ENCODE results near the gene ABCD4. TPM values are rescaled to one million over a fixed set of nuclear protein-coding genes. Genes with fewer than 3 reads are reported as not detected.

ABCD4 gene
- polyA plus RNA-seq, 1 experiment = 12.4 TPM

DNA sequence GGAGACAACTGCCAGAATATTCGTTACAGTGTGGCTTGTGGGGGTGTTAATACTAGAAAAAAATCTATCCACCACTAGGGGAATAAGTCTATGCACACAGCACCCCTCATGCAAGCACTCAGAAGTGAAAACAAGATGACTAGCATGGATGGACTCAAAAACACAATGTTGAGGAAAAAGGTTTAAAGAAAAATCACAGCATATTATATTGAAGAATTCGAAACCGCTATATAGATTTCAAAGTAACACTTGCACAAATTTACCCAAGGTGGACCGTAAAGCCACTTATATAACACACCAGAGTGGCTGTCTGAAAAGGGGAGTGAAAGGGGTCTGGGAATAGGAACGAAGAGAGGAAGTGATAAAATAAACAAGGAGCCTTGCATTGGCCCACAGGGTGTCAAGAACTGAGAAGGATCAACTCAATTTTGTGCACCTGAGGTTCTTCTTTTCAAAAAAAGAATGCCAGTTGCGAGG, 544 bp downstream of the ABCD4 start:
- CTCF ChIA-PET = interaction anchor here (0.7 to 4.3 kb wide), 12 partner anchors 8 to 200 kb away, joined by 3 to 16 read pairs (median 4); no protein-coding TSS in a partner anchor
- H3K4me3 ChIP-seq (ENCODE audit: low read depth, low read length) = peak overlapping the region; percentile 91
- no peak for DNase-seq (ENCODE audit: low read depth)
- POLR2A ChIA-PET = interaction anchor here (0.8 kb wide), 1 partner anchor 1278 kb away, joined by 3 read pairs; no protein-coding TSS in a partner anchor
- TF ChIP-seq, protein P1, sequence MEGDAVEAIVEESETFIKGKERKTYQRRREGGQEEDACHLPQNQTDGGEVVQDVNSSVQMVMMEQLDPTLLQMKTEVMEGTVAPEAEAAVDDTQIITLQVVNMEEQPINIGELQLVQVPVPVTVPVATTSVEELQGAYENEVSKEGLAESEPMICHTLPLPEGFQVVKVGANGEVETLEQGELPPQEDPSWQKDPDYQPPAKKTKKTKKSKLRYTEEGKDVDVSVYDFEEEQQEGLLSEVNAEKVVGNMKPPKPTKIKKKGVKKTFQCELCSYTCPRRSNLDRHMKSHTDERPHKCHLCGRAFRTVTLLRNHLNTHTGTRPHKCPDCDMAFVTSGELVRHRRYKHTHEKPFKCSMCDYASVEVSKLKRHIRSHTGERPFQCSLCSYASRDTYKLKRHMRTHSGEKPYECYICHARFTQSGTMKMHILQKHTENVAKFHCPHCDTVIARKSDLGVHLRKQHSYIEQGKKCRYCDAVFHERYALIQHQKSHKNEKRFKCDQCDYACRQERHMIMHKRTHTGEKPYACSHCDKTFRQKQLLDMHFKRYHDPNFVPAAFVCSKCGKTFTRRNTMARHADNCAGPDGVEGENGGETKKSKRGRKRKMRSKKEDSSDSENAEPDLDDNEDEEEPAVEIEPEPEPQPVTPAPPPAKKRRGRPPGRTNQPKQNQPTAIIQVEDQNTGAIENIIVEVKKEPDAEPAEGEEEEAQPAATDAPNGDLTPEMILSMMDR (IDR thresholded peaks at IDR 0.05; ENCODE audit: insufficient read depth, low read depth, low read length) = peak; percentile 61
- peaks cover 6% of the 10 kb centered on the region for H3K36me3 ChIP-seq (ENCODE audit: control insufficient read depth, insufficient read depth, low read length)
- H3K27me3 ChIP-seq (ENCODE audit: control insufficient read depth, insufficient read depth, low read length) = no peaks in the 10 kb centered on the region

DNA sequence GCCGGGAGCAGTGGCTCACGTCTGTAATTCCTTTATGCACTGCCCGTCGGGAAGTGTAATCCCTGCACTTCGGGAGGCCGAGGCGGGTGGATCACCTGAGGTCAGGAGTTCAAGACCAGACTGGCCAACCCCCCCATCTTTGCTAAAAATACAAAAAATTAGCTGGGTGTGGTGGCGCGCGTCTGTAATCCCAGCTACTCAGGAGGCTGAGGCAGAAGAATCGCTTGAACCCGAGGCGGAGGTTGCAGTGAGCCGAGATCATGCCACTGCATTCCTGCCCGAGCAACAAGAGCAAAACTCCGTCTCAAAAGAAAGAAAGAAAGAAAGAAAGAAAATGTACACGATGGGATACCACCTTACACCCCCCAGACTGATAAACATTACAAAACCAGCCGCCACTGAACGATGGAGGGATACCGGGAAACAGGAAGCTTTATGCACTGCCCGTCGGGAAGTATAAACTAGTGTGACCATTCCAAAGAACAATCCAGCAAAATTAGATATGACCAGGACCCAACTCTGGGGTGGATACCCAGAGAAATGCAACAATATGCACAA, 1.1 kb downstream of the ABCD4 start:
- H3K4me3 ChIP-seq (ENCODE audit: low read depth, low read length) = peak overlapping the region; percentile 91
- ChIA-PET POLR2A (no interaction called here), CTCF (interaction anchor here (1.2 to 4.3 kb wide), 4 partner anchors 11 to 199 kb away, joined by 3 to 16 read pairs (median 4); no protein-coding TSS in a partner anchor)
- H3K36me3 ChIP-seq (ENCODE audit: control insufficient read depth, insufficient read depth, low read length) = peaks cover 6% of the 10 kb centered on the region
- DNase-seq (ENCODE audit: low read depth) = no peak
- TF ChIP-seq, protein P1 (IDR thresholded peaks at IDR 0.05; ENCODE audit: insufficient read depth, low read depth, low read length) = no peak
- H3K27me3 ChIP-seq (ENCODE audit: control insufficient read depth, insufficient read depth, low read length) = no peaks in the 10 kb centered on the region

DNA sequence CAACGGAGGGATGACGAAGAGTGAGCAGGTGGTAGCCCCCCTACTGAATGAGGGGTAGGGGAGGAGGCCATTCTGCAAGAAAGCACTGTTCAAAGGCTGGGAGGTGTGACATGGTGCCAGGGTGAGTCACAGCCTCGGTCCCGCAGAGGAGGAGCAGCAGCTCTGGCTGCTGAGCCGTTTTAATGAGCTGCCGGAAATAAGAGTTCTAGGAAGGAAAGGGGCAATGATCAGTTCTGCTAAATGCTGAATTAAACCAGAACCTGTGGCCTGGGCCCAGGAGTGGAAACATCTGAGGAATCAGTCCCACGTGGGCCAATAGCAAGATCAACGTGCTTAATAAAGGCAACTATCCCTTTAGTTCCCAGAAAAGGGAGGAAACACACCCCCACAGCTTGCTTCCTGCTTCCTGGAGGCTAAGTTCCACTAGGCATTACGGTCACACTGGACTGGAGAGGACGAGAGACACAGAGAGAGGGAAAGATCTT, 3.6 kb downstream of the ABCD4 start:
- Histone ChIP-seq H3K36me3 (ENCODE audit: control insufficient read depth, insufficient read depth, low read length) (peaks cover 10% of the 10 kb centered on the region), H3K27me3 (ENCODE audit: control insufficient read depth, insufficient read depth, low read length) (no peaks in the 10 kb centered on the region), H3K4me3 (ENCODE audit: low read depth, low read length) (no peak overlapping the region)
- ChIA-PET CTCF (interaction anchor here (1.5 kb wide), 1 partner anchor 10 kb away, joined by 3 read pairs; no protein-coding TSS in a partner anchor), POLR2A (no interaction called here)
- TF ChIP-seq, protein P1 (IDR thresholded peaks at IDR 0.05; ENCODE audit: insufficient read depth, low read depth, low read length) = no peak
- DNase-seq (ENCODE audit: low read depth) = no peak

DNA sequence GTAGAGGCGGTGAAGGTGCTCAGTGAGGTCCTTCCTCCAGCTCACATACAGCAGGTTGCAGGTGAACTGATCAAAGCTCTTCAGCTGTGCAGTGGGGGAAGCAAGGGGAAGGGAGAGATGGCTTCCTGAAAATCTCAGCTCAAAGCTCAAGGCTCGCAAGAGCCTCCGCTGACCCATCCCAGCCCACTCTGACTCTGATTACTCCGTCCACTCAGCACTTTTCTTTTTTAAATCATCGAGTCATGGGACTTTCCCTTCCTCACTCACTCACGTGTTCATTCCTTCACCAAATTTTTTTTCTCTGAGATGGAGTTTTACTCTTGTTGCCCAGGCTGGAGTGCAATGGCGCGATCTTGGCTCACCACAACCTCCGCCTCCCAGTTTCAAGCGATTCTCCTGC, 4.7 kb downstream of the ABCD4 start:
- Histone ChIP-seq H3K4me3 (ENCODE audit: low read depth, low read length) (no peak overlapping the region), H3K27me3 (ENCODE audit: control insufficient read depth, insufficient read depth, low read length) (no peaks in the 10 kb centered on the region), H3K36me3 (ENCODE audit: control insufficient read depth, insufficient read depth, low read length) (peaks cover 10% of the 10 kb centered on the region)
- TF ChIP-seq, protein P1 (IDR thresholded peaks at IDR 0.05; ENCODE audit: insufficient read depth, low read depth, low read length) = no peak
- DNase-seq (ENCODE audit: low read depth) = no peak
- ChIA-PET CTCF (no interaction called here), POLR2A (no interaction called here)

DNA sequence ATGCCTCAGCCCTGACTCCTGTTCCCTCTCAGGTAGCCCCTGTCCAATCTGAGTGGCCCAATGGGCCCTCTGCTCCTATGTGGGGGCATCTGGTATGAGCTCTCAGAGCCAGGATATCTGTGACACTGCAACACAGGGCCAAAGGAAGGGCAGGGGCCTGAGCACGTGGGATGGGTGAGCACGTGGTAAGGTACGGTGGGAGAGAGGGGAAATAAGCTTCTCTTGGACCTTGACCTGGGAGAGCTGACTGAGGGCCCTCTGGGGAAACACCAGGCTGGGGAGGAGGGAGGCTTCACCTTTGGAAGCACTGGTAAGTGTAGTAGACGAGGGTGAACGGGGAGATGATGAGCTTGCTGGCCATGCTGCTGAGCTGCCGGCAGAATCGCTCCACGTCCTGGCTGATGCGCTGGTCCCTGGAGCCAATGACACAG, 6.7 kb downstream of the ABCD4 start:
- no peaks in the 10 kb centered on the region for H3K27me3 ChIP-seq (ENCODE audit: control insufficient read depth, insufficient read depth, low read length)
- TF ChIP-seq, protein P1 (IDR thresholded peaks at IDR 0.05; ENCODE audit: insufficient read depth, low read depth, low read length) = no peak
- peaks cover 21% of the 10 kb centered on the region for H3K36me3 ChIP-seq (ENCODE audit: control insufficient read depth, insufficient read depth, low read length)
- CTCF ChIA-PET = interaction anchor here (0.6 to 2.3 kb wide), 9 partner anchors 9 to 78 kb away, joined by 3 to 7 read pairs (median 4); no protein-coding TSS in a partner anchor
- DNase-seq (ENCODE audit: low read depth) = no peak
- no peak overlapping the region for H3K4me3 ChIP-seq (ENCODE audit: low read depth, low read length)
- POLR2A ChIA-PET = no interaction called here

Data from BJ (cell line).